Activated CD8-positive, alpha-beta T cell treated with anti-CD3 and anti-CD28 coated beads for 36 hours (primary cell): ENCODE data around the gene BSPH1. TPM values are rescaled to one million over a fixed set of nuclear protein-coding genes. Genes with fewer than 3 reads are reported as not detected.
"Not testable (repeated sequence)": the region's sequence is repeated elsewhere in the genome, so short reads cannot be mapped to it uniquely, and the experiment has no call there.

ENCODE experiments used
- ATAC-seq: fragments of 200-7000 bp; cut with Tn5 transposase; one replicate; pipeline ENCODE4 v1.10.0; 2021; ENCODE audit warnings: mild to moderate bottlenecking, moderate library complexity
- CTCF ChIA-PET: fragments of 350-600 bp; sonication (Branson Sonifier 250); formaldehyde crosslinking; loops from one replicate; lab custom pipeline; 2021; ENCODE audit warnings: antibody characterized with exemption; lab: Charles Lee
- POLR2A ChIA-PET: fragments of 350-600 bp; sonication (Branson Sonifier 250); formaldehyde crosslinking; loops from one replicate; lab custom pipeline; 2021; ENCODE audit warnings: antibody characterized with exemption; lab: Charles Lee
- DNase-seq: peaks from one replicate; pipeline ENCODE4 v3.0.0-alpha.2; 2020
- H3K27ac Mint-ChIP-seq: one replicate; pipeline ENCODE4 v1.8.0; 2021; ENCODE audit warnings: mild to moderate bottlenecking, mixed read lengths
- H3K27me3 Mint-ChIP-seq: one replicate; pipeline ENCODE4 v1.8.0; 2021; ENCODE audit warnings: mixed read lengths
- H3K36me3 Mint-ChIP-seq: one replicate; pipeline ENCODE4 v1.8.0; 2021; ENCODE audit warnings: low read depth, mixed read lengths
- H3K4me1 Mint-ChIP-seq: one replicate; pipeline ENCODE4 v1.8.0; 2021; ENCODE audit warnings: low read depth, mixed read lengths
- H3K4me3 Mint-ChIP-seq: one replicate; pipeline ENCODE4 v1.8.0; 2021; ENCODE audit warnings: mild to moderate bottlenecking, moderate library complexity, mixed read lengths
- H3K9me3 Mint-ChIP-seq: one replicate; pipeline ENCODE4 v1.8.0; 2021; ENCODE audit warnings: mixed read lengths
- intact Hi-C: fragments of 100-400 bp; cut with micrococcal nuclease; formaldehyde crosslinking; loops from one replicate; pipeline ENCODE4 v1.10.0; 2022
- total RNA-seq, 2 experiments: library from RNA; stranded (reverse); gene quantifications; one replicate each; pipeline ENCODE4 v1.2.3, GENCODE V29; 2021
- TF ChIP-seq, protein P1 (sequence below): fragments of 200-600 bp; IDR thresholded peaks from one replicate; pipeline ENCODE4 v1.8.0; 2022; ENCODE audit warnings: antibody characterized with exemption, mild to moderate bottlenecking

Gene BSPH1
- total RNA-seq, 2 experiments from 2014 or later = not detected

DNA sequence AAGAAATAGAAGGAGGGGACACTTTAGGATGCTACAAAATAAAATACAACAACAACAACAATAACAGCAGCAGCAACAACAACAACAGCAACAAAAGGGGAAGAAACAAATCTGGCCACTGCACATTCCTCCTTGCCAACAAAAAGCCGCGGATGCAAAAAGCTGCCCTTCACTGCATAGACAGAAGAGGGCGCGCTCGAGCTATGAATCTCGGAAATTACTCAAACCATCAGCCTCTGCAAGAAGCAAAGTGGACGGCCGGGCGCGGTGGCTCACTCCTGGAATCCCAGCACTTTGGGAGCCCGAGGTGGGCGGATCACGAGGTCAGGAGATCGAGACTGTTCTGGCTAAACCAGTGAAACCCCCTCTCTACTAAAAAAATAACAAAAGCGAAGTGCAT, 71.9 kb downstream of the BSPH1 start:
- H3K27ac Mint-ChIP-seq, H3K27me3 Mint-ChIP-seq, ATAC-seq, H3K4me1 Mint-ChIP-seq, DNase-seq, intact Hi-C loops, H3K4me3 Mint-ChIP-seq, H3K36me3 Mint-ChIP-seq, H3K9me3 Mint-ChIP-seq, CTCF ChIA-PET, POLR2A ChIA-PET: not testable (repeated sequence)
- TF ChIP-seq, protein P1, sequence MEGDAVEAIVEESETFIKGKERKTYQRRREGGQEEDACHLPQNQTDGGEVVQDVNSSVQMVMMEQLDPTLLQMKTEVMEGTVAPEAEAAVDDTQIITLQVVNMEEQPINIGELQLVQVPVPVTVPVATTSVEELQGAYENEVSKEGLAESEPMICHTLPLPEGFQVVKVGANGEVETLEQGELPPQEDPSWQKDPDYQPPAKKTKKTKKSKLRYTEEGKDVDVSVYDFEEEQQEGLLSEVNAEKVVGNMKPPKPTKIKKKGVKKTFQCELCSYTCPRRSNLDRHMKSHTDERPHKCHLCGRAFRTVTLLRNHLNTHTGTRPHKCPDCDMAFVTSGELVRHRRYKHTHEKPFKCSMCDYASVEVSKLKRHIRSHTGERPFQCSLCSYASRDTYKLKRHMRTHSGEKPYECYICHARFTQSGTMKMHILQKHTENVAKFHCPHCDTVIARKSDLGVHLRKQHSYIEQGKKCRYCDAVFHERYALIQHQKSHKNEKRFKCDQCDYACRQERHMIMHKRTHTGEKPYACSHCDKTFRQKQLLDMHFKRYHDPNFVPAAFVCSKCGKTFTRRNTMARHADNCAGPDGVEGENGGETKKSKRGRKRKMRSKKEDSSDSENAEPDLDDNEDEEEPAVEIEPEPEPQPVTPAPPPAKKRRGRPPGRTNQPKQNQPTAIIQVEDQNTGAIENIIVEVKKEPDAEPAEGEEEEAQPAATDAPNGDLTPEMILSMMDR = peak; percentile 56

Other genes with a start within 250 kb of the BSPH1 start
- 100 to 1,000 TPM; 300 to 301 TPM for gene NOP53, start 246.6 kb downstream of the BSPH1 start, total RNA-seq
- gene SELENOW, start 213.5 kb downstream of the BSPH1 start, total RNA-seq = 100 to 1,000 TPM; 105 to 106 TPM
- not detected for gene TPRX1, start 187.6 kb downstream of the BSPH1 start, total RNA-seq
- not detected for gene CRX, start 170.2 kb downstream of the BSPH1 start, total RNA-seq
- gene TPRX2, start 132.9 kb downstream of the BSPH1 start, total RNA-seq = not detected
- gene SULT2A1, start 105.9 kb downstream of the BSPH1 start, total RNA-seq = not detected
- not detected for gene ELSPBP1, start 2.5 kb upstream of the BSPH1 start, total RNA-seq
- not detected for gene CABP5, start 51.9 kb upstream of the BSPH1 start, total RNA-seq
- gene PLA2G4C, start 118.6 kb upstream of the BSPH1 start, total RNA-seq = 1 to 10 TPM; 4.2 to 6.8 TPM
- 100 to 1,000 TPM; 181 to 188 TPM for gene LIG1, start 178.2 kb upstream of the BSPH1 start, total RNA-seq
- 1 to 10 TPM; 8.4 to 9.5 TPM for gene ZSWIM9, start 178.5 kb upstream of the BSPH1 start, total RNA-seq